Vagina (tissue), 2 donors: Measurements from ENCODE around the gene CHRM5. TPM values are rescaled to one million over a fixed set of nuclear protein-coding genes. Genes with fewer than 3 reads are reported as not detected.
"Not testable (repeated sequence)": the region's sequence is repeated elsewhere in the genome, so short reads cannot be mapped to it uniquely, and the experiment has no call there.

ENCODE experiments used
- DNase-seq, 2 donors: peaks; one replicate each; pipeline ENCODE4 v3.0.0-alpha.2; 2017; ENCODE audit errors: extremely low spot score in 2 of 2
- H3K27ac ChIP-seq: fragments of 200-600 bp; sonication (generic); one replicate; pipeline ENCODE4 v1.5.1; 2019
- H3K27me3 ChIP-seq: fragments of 200-600 bp; sonication (generic); one replicate; pipeline ENCODE4 v1.5.1; 2019
- H3K36me3 ChIP-seq, 2 donors: fragments of 200-600 bp; sonication (generic); one replicate each; pipeline ENCODE4 v1.5.1; 2017 to 2019
- H3K4me1 ChIP-seq: fragments of 200-600 bp; sonication (generic); one replicate; pipeline ENCODE4 v1.5.1; 2019
- H3K4me3 ChIP-seq, 2 donors: fragments of 200-600 bp; sonication (generic); 1 replicate in 1 of 2; 2 replicates in 1 of 2; pipeline ENCODE4 v1.5.1; 2016 to 2019
- H3K9me3 ChIP-seq: fragments of 200-600 bp; sonication (generic); one replicate; pipeline ENCODE4 v1.5.1; 2019
- CTCF ChIP-seq, 3 experiments: fragments of 450-650 bp in 2 of 3; fragments of 200-600 bp in 1 of 3; sonication (generic) in 1 of 3; IDR thresholded peaks; one replicate each; pipeline ENCODE4 v1.5.1; 2017 to 2019; ENCODE audit warnings: antibody characterized with exemption in 3 of 3, mild to moderate bottlenecking in 2 of 3, moderate library complexity in 2 of 3
- POLR2A ChIP-seq, 2 donors: fragments of 450-650 bp; IDR thresholded peaks; one replicate each; pipeline ENCODE4 v1.6.1; 2017; ENCODE audit warnings: antibody characterized with exemption in 2 of 2, mild to moderate bottlenecking in 2 of 2, moderate library complexity in 2 of 2
- POLR2AphosphoS5 ChIP-seq, 2 donors: sonication (generic); formaldehyde crosslinking; IDR thresholded peaks; one replicate each; pipeline ENCODE4 v1.9.0; 2017; ENCODE audit warnings: antibody characterized with exemption in 2 of 2, mild to moderate bottlenecking in 2 of 2, low read depth in 1 of 2; ENCODE audit not compliant: insufficient read depth in 1 of 2
- intact Hi-C: fragments of 100-400 bp; cut with DNase I; formaldehyde crosslinking; loops from one replicate; pipeline ENCODE4 v1.15.1; 2023
- total RNA-seq: library from RNA; depleted of rRNA; stranded (reverse); fragments of >200 nt; gene quantifications from one replicate; pipeline ENCODE4 v1.2.3, GENCODE V29; 2016

The CHRM5 gene
- total RNA-seq, 1 donor from 2014 or later, result not detected

DNA sequence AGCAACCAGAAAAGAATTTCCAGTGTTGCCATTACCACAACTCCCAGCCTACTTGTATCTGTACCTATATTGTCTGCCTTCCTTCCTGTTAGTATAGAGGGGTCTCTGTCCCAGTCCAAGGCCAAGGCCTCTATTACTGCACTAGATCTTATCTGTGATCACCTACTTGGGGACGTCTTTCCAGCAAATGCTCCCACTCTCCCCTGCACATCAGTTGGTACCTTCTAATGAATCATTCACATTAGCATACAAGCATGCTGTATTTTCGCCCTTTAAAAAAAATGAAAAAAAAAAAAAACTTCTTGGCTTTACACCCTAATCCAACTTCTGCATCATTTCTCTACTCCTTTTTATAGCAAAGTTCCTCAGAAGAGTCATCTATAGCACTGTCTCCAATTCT lies 75.5 kb downstream of the CHRM5 start:
- no peaks in the 10 kb centered on the region for H3K9me3 ChIP-seq
- H3K4me1 ChIP-seq, result peaks cover 12% of the 10 kb centered on the region
- H3K4me3 ChIP-seq, result no peak overlapping the region
- TF ChIP-seq POLR2A (IDR thresholded peaks at IDR 0.05), result no peak
- no peak for TF ChIP-seq POLR2AphosphoS5 (IDR thresholded peaks at IDR 0.05; ENCODE audit: insufficient read depth in 1 of 2, low read depth in 1 of 2)
- TF ChIP-seq CTCF (IDR thresholded peaks at IDR 0.05), result no peak
- no peaks in the 10 kb centered on the region for H3K36me3 ChIP-seq
- H3K27me3 ChIP-seq, result no peaks in the 10 kb centered on the region
- intact Hi-C loops, result no loop called here
- H3K27ac ChIP-seq, result no peak overlapping the region
- no peak for DNase-seq

- no peak for DNase-seq
- Histone ChIP-seq H3K36me3 (no peaks in the 10 kb centered on the region), H3K4me1 (no peaks in the 10 kb centered on the region), H3K4me3 (no peak overlapping the region), H3K9me3 (peaks cover 6% of the 10 kb centered on the region), H3K27me3 (no peaks in the 10 kb centered on the region), H3K27ac (no peak overlapping the region)
- intact Hi-C loops, result no loop called here
- TF ChIP-seq POLR2A (IDR thresholded peaks at IDR 0.05), result no peak
- TF ChIP-seq CTCF (IDR thresholded peaks at IDR 0.05), result no peak
- no peak for TF ChIP-seq POLR2AphosphoS5 (IDR thresholded peaks at IDR 0.05; ENCODE audit: insufficient read depth in 1 of 2, low read depth in 1 of 2)
Measured at GRCh38 chr15:34046471-34047145, 78.3 kb downstream of the CHRM5 start.

DNA sequence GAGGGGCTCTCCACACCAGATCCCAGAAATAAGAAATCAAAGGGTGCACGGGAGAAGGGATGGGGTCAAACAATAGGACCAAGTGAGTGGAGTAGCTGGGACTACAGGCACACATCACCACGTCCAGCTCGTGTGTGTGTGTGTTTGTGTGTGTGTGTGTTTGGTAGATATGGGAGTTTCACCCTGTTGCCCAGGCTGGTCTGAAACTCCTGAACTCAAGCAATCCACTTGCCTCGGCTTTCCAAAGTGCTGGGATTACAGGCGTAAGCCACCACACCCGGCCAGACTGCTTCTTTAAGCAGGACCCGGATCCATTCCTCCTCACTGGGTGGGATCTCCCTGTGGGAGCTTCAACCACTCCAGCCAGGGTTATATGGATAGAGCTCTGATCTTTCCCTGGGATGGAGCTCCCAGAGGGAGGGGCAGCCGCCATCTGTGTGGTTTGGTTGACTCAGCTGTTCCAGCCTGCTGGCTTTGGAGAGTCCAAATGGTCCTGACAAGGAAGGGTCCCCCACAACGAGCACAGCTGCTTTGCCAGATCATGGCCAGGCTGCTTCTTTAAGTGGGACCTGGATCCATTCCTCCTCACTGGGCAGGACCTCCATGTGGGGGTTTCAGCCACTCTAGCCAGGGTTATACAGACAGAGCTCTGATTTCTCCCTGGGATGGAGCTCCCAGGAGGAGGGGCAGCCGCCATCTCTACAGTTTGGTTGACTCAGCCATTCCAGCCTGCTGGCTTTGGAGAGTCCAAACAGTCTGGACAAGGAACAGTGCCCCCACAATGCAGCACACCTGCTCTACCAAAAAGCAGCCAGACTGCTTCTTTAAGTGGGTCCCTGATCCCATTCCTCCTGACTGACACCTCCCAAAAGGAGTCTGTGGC lies 79.8 kb downstream of the CHRM5 start:
- no peaks in the 10 kb centered on the region for H3K27me3 ChIP-seq
- peaks cover 6% of the 10 kb centered on the region for H3K9me3 ChIP-seq
- H3K36me3 ChIP-seq, result no peaks in the 10 kb centered on the region
- DNase-seq, result no peak
- no peaks in the 10 kb centered on the region for H3K4me1 ChIP-seq
- no peak overlapping the region for H3K4me3 ChIP-seq
- no peak overlapping the region for H3K27ac ChIP-seq
- intact Hi-C loops, result no loop called here
- TF ChIP-seq CTCF (IDR thresholded peaks at IDR 0.05), result no peak
- TF ChIP-seq POLR2A (IDR thresholded peaks at IDR 0.05), result no peak
- no peak for TF ChIP-seq POLR2AphosphoS5 (IDR thresholded peaks at IDR 0.05; ENCODE audit: insufficient read depth in 1 of 2, low read depth in 1 of 2)

DNA sequence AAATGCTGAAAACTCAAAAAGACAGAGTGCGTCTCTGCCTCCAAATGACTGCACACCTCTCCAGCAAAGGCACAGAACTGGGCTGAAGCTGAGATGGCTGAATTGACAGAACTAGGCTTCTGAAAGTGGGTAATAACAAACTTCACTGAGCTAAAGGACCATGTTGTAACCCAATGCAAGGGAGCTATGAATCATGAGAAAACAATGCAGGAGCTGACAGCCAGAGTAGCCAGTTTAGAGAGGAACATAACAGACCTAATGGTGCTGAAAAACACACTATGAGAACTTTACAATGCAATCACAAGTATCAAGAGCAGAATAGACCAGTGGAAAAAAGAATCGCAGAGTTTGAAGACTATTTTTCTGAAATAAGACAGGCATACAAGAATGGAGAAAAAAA lies 80.8 kb downstream of the CHRM5 start:
- H3K4me1 ChIP-seq, result no peaks in the 10 kb centered on the region
- intact Hi-C loops, result no loop called here
- H3K4me3 ChIP-seq, result no peak overlapping the region
- H3K9me3 ChIP-seq, result peaks cover 6% of the 10 kb centered on the region
- no peaks in the 10 kb centered on the region for H3K27me3 ChIP-seq
- no peak overlapping the region for H3K27ac ChIP-seq
- TF ChIP-seq POLR2A (IDR thresholded peaks at IDR 0.05), result no peak
- TF ChIP-seq POLR2AphosphoS5 (IDR thresholded peaks at IDR 0.05; ENCODE audit: insufficient read depth in 1 of 2, low read depth in 1 of 2), result no peak
- TF ChIP-seq CTCF (IDR thresholded peaks at IDR 0.05), result no peak
- no peak for DNase-seq
- H3K36me3 ChIP-seq, result no peaks in the 10 kb centered on the region

DNA sequence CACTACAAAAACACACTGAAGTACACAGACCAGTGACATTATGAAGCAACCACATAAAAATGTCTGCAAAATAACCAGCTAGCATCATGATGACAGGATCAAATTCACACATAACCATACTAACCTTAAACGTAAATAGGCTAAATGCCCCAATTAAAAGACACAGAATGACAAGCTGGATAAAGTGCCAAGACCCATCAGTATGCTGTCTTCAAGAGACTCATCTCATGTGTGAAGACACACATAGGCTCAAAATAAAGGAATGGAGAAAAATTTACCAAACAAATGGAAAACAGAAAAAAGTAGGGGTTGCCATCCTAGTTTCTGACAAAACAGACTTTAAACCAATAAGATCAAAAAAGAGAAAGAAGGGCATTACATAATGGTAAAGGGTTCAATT lies 82.1 kb downstream of the CHRM5 start:
- H3K4me1 ChIP-seq, DNase-seq, H3K27me3 ChIP-seq, H3K27ac ChIP-seq, intact Hi-C loops, H3K4me3 ChIP-seq, H3K36me3 ChIP-seq, H3K9me3 ChIP-seq: not testable (repeated sequence)
